ENCODE results near the gene SEC14L1.

Gene SEC14L1

GRCh38 chr17:77185137-77185536 is 44.4 kb downstream of the SEC14L1 start:
- H3K4me1 ChIP-seq (ENCODE audit: control insufficient read depth, insufficient read depth, low read length): 0 out of 2 replicates have a peak, but pooled peaks cover 7% of the 10 kb centered on the region

GRCh38 chr17:77186141-77186604 is 45.4 kb downstream of the SEC14L1 start:
- H3K27ac ChIP-seq (ENCODE audit: low read depth, low read length): no peak overlapping the region

More at GRCh38 chr17:77185137-77185536, 44.4 kb downstream of the SEC14L1 start:
- no peaks in the 10 kb centered on the region for H3K36me3 ChIP-seq (ENCODE audit: control insufficient read depth, insufficient read depth, low read length)
- H3K27me3 ChIP-seq (ENCODE audit: control insufficient read depth, insufficient read depth, low read length): no peaks in the 10 kb centered on the region
- no peak overlapping the region for H3K27ac ChIP-seq (ENCODE audit: low read depth, low read length)
- no peak overlapping the region for H3K4me3 ChIP-seq (ENCODE audit: low read depth, low read length)
- no peaks in the 10 kb centered on the region for H3K9me3 ChIP-seq (ENCODE audit: control insufficient read depth, insufficient read depth, low read depth, low read length)
- no peak overlapping the region for H3K9ac ChIP-seq (ENCODE audit: low read length)

GRCh38 chr17:77188084-77189066 is 47.6 kb downstream of the SEC14L1 start:
- no peaks in the 10 kb centered on the region for H3K9me3 ChIP-seq (ENCODE audit: control insufficient read depth, insufficient read depth, low read depth, low read length)
- no peak overlapping the region for H3K9ac ChIP-seq (ENCODE audit: low read length)
- H3K27ac ChIP-seq (ENCODE audit: low read depth, low read length): no peak overlapping the region
- H3K4me3 ChIP-seq (ENCODE audit: low read depth, low read length): no peak overlapping the region
- H3K36me3 ChIP-seq (ENCODE audit: control insufficient read depth, insufficient read depth, low read length): peaks cover 19% of the 10 kb centered on the region
- no peaks in the 10 kb centered on the region for H3K27me3 ChIP-seq (ENCODE audit: control insufficient read depth, insufficient read depth, low read length)
- no peaks in the 10 kb centered on the region for H3K4me1 ChIP-seq (ENCODE audit: control insufficient read depth, insufficient read depth, low read length)

More at GRCh38 chr17:77186141-77186604, 45.4 kb downstream of the SEC14L1 start:
- no peaks in the 10 kb centered on the region for H3K27me3 ChIP-seq (ENCODE audit: control insufficient read depth, insufficient read depth, low read length)
- no peak overlapping the region for H3K9ac ChIP-seq (ENCODE audit: low read length)
- H3K9me3 ChIP-seq (ENCODE audit: control insufficient read depth, insufficient read depth, low read depth, low read length): no peaks in the 10 kb centered on the region
- peaks cover 2% of the 10 kb centered on the region for H3K36me3 ChIP-seq (ENCODE audit: control insufficient read depth, insufficient read depth, low read length)
- 0 out of 2 replicates have a peak, but pooled peaks cover 7% of the 10 kb centered on the region for H3K4me1 ChIP-seq (ENCODE audit: control insufficient read depth, insufficient read depth, low read length)
- no peak overlapping the region for H3K4me3 ChIP-seq (ENCODE audit: low read depth, low read length)

- no peak overlapping the region for H3K9ac ChIP-seq (ENCODE audit: low read length)
Measured at GRCh38 chr17:77189148-77189547, 48.4 kb downstream of the SEC14L1 start.

GRCh38 chr17:77190576-77190975 is 49.8 kb downstream of the SEC14L1 start:
- Histone ChIP-seq H3K4me1 (ENCODE audit: control insufficient read depth, insufficient read depth, low read length) (no peaks in the 10 kb centered on the region), H3K27ac (ENCODE audit: low read depth, low read length) (no peak overlapping the region), H3K36me3 (ENCODE audit: control insufficient read depth, insufficient read depth, low read length) (peaks cover 35% of the 10 kb centered on the region), H3K9ac (ENCODE audit: low read length) (no peak overlapping the region), H3K27me3 (ENCODE audit: control insufficient read depth, insufficient read depth, low read length) (no peaks in the 10 kb centered on the region), H3K4me3 (ENCODE audit: low read depth, low read length) (no peak overlapping the region), H3K9me3 (ENCODE audit: control insufficient read depth, insufficient read depth, low read depth, low read length) (no peaks in the 10 kb centered on the region)

More at GRCh38 chr17:77189148-77189547, 48.4 kb downstream of the SEC14L1 start:
- Histone ChIP-seq H3K9me3 (ENCODE audit: control insufficient read depth, insufficient read depth, low read depth, low read length) (no peaks in the 10 kb centered on the region), H3K4me1 (ENCODE audit: control insufficient read depth, insufficient read depth, low read length) (no peaks in the 10 kb centered on the region), H3K4me3 (ENCODE audit: low read depth, low read length) (no peak overlapping the region), H3K27ac (ENCODE audit: low read depth, low read length) (no peak overlapping the region), H3K36me3 (ENCODE audit: control insufficient read depth, insufficient read depth, low read length) (peaks cover 23% of the 10 kb centered on the region), H3K27me3 (ENCODE audit: control insufficient read depth, insufficient read depth, low read length) (no peaks in the 10 kb centered on the region)

- no peaks in the 10 kb centered on the region for H3K27me3 ChIP-seq (ENCODE audit: control insufficient read depth, insufficient read depth, low read length)
- no peak overlapping the region for H3K4me3 ChIP-seq (ENCODE audit: low read depth, low read length)
- H3K27ac ChIP-seq (ENCODE audit: low read depth, low read length): no peak overlapping the region
- H3K9ac ChIP-seq (ENCODE audit: low read length): no peak overlapping the region
- peaks cover 42% of the 10 kb centered on the region for H3K36me3 ChIP-seq (ENCODE audit: control insufficient read depth, insufficient read depth, low read length)
- no peaks in the 10 kb centered on the region for H3K4me1 ChIP-seq (ENCODE audit: control insufficient read depth, insufficient read depth, low read length)
- no peaks in the 10 kb centered on the region for H3K9me3 ChIP-seq (ENCODE audit: control insufficient read depth, insufficient read depth, low read depth, low read length)
Measured at GRCh38 chr17:77191244-77191643, 50.5 kb downstream of the SEC14L1 start.

GRCh38 chr17:77193653-77194052 is 52.9 kb downstream of the SEC14L1 start:
- no peak overlapping the region for H3K27ac ChIP-seq (ENCODE audit: low read depth, low read length)
- no peaks in the 10 kb centered on the region for H3K9me3 ChIP-seq (ENCODE audit: control insufficient read depth, insufficient read depth, low read depth, low read length)
- H3K9ac ChIP-seq (ENCODE audit: low read length): no peak overlapping the region
- no peak overlapping the region for H3K4me3 ChIP-seq (ENCODE audit: low read depth, low read length)
- no peaks in the 10 kb centered on the region for H3K4me1 ChIP-seq (ENCODE audit: control insufficient read depth, insufficient read depth, low read length)
- H3K36me3 ChIP-seq (ENCODE audit: control insufficient read depth, insufficient read depth, low read length): peaks cover 64% of the 10 kb centered on the region
- no peaks in the 10 kb centered on the region for H3K27me3 ChIP-seq (ENCODE audit: control insufficient read depth, insufficient read depth, low read length)

GRCh38 chr17:77194179-77194578 is 53.4 kb downstream of the SEC14L1 start:
- peaks cover 65% of the 10 kb centered on the region for H3K36me3 ChIP-seq (ENCODE audit: control insufficient read depth, insufficient read depth, low read length)
- H3K9ac ChIP-seq (ENCODE audit: low read length): no peak overlapping the region
- H3K27ac ChIP-seq (ENCODE audit: low read depth, low read length): no peak overlapping the region
- no peaks in the 10 kb centered on the region for H3K9me3 ChIP-seq (ENCODE audit: control insufficient read depth, insufficient read depth, low read depth, low read length)
- no peaks in the 10 kb centered on the region for H3K27me3 ChIP-seq (ENCODE audit: control insufficient read depth, insufficient read depth, low read length)
- no peaks in the 10 kb centered on the region for H3K4me1 ChIP-seq (ENCODE audit: control insufficient read depth, insufficient read depth, low read length)
- no peak overlapping the region for H3K4me3 ChIP-seq (ENCODE audit: low read depth, low read length)

- Histone ChIP-seq H3K27ac (ENCODE audit: low read depth, low read length) (no peak overlapping the region), H3K9me3 (ENCODE audit: control insufficient read depth, insufficient read depth, low read depth, low read length) (no peaks in the 10 kb centered on the region), H3K9ac (ENCODE audit: low read length) (no peak overlapping the region), H3K4me1 (ENCODE audit: control insufficient read depth, insufficient read depth, low read length) (no peaks in the 10 kb centered on the region), H3K4me3 (ENCODE audit: low read depth, low read length) (no peak overlapping the region), H3K36me3 (ENCODE audit: control insufficient read depth, insufficient read depth, low read length) (peaks cover 82% of the 10 kb centered on the region), H3K27me3 (ENCODE audit: control insufficient read depth, insufficient read depth, low read length) (no peaks in the 10 kb centered on the region)
Measured at GRCh38 chr17:77196251-77196650, 55.5 kb downstream of the SEC14L1 start.

GRCh38 chr17:77197115-77197514 is 56.3 kb downstream of the SEC14L1 start:
- Histone ChIP-seq H3K9ac (ENCODE audit: low read length) (no peak overlapping the region), H3K9me3 (ENCODE audit: control insufficient read depth, insufficient read depth, low read depth, low read length) (no peaks in the 10 kb centered on the region), H3K27me3 (ENCODE audit: control insufficient read depth, insufficient read depth, low read length) (no peaks in the 10 kb centered on the region), H3K27ac (ENCODE audit: low read depth, low read length) (no peak overlapping the region), H3K4me1 (ENCODE audit: control insufficient read depth, insufficient read depth, low read length) (no peaks in the 10 kb centered on the region), H3K36me3 (ENCODE audit: control insufficient read depth, insufficient read depth, low read length) (peaks cover 84% of the 10 kb centered on the region), H3K4me3 (ENCODE audit: low read depth, low read length) (no peak overlapping the region)

GRCh38 chr17:77200711-77201110 is 59.9 kb downstream of the SEC14L1 start:
- Histone ChIP-seq H3K4me3 (ENCODE audit: low read depth, low read length) (no peak overlapping the region), H3K4me1 (ENCODE audit: control insufficient read depth, insufficient read depth, low read length) (no peaks in the 10 kb centered on the region; the same call in 1 of the 2 replicates), H3K9me3 (ENCODE audit: control insufficient read depth, insufficient read depth, low read depth, low read length) (no peaks in the 10 kb centered on the region), H3K36me3 (ENCODE audit: control insufficient read depth, insufficient read depth, low read length) (peaks cover 83% of the 10 kb centered on the region), H3K9ac (ENCODE audit: low read length) (no peak overlapping the region), H3K27ac (ENCODE audit: low read depth, low read length) (no peak overlapping the region), H3K27me3 (ENCODE audit: control insufficient read depth, insufficient read depth, low read length) (no peaks in the 10 kb centered on the region)
